HepG2 (cell line): ENCODE data around the gene AHSA1. TPM values are rescaled to one million over a fixed set of nuclear protein-coding genes. Genes with fewer than 3 reads are reported as not detected.

Experiments used
- EP300 ChIP-seq, 3 experiments: sonication (generic) in 1 of 3; formaldehyde crosslinking in 1 of 3; IDR thresholded peaks; 2 replicates each; pipeline versions ENCODE4 v1.5.1 to v1.6.1; 2011 to 2020; ENCODE audit warnings: low read depth in 2 of 3, low read length in 2 of 3, borderline replicate concordance in 1 of 3, improper control_type of control experiment in 1 of 3, mild to moderate bottlenecking in 1 of 3, missing genetic modification reagents in 1 of 3, moderate library complexity in 1 of 3
- FOXA1 ChIP-seq, 2 experiments: fragments of 450-650 bp in 1 of 2; sonication (generic) in 1 of 2; formaldehyde crosslinking in 1 of 2; IDR thresholded peaks; 2 replicates each; pipeline versions ENCODE4 v1.4.0 to v1.6.1; 2016 to 2020; ENCODE audit warnings: missing genetic modification reagents in 1 of 2
- HOXA5 ChIP-seq: sonication (generic); formaldehyde crosslinking; IDR thresholded peaks from 2 replicates; pipeline ENCODE4 v1.4.0; 2020; ENCODE audit warnings: missing genetic modification reagents
- IRX3 ChIP-seq: sonication (generic); formaldehyde crosslinking; IDR thresholded peaks from 2 replicates; pipeline ENCODE4 v1.8.1; 2023; ENCODE audit warnings: mild to moderate bottlenecking, low read depth, missing genetic modification reagents, borderline replicate concordance
- NBN ChIP-seq: fragments of 450-650 bp; conservative IDR thresholded peaks from 2 replicates; pipeline ENCODE4 v1.6.1; 2017
- STAG1 ChIP-seq: sonication (generic); formaldehyde crosslinking; IDR thresholded peaks from 2 replicates; pipeline ENCODE4 v1.4.0; 2020; ENCODE audit warnings: missing genetic modification reagents
- SYNCRIP ChIP-seq: fragments of 200-400 bp; formaldehyde crosslinking; IDR thresholded peaks from 2 replicates; pipeline ENCODE4 v1.6.1; 2018; ENCODE audit warnings: mild to moderate bottlenecking, low read depth, low read length; ENCODE audit not compliant: insufficient read depth
- TMF1 ChIP-seq: sonication (generic); formaldehyde crosslinking; IDR thresholded peaks from 2 replicates; pipeline ENCODE4 v1.8.1; 2022; ENCODE audit warnings: low read depth, missing genetic modification reagents
- ZNF124 ChIP-seq: sonication (generic); formaldehyde crosslinking; IDR thresholded peaks from 2 replicates; pipeline ENCODE4 v1.4.0; 2020; ENCODE audit warnings: missing genetic modification reagents
- ZNF468 ChIP-seq: sonication (generic); formaldehyde crosslinking; IDR thresholded peaks from 2 replicates; pipeline ENCODE4 v1.8.0; 2022; ENCODE audit warnings: mild to moderate bottlenecking, moderate library complexity, missing genetic modification reagents
- polyA plus RNA-seq, 8 experiments: library from polyadenylated mRNA; depleted of rRNA in 3 of 8; stranded (reverse) in 7 of 8; unstranded in 1 of 8; fragments of >200 nt; fragmentation: Illumina TruSeq in 4 of 8; extraction: Trizol in 4 of 8; gene quantifications; 2 replicates each; pipeline versions ENCODE4 v1.2.1 to v1.2.3, GENCODE V29; 2011 to 2016; ENCODE audit warnings: low read depth in 4 of 8, missing spikeins in 1 of 8, mixed read lengths in 1 of 8; ENCODE audit not compliant: insufficient read depth in 1 of 8
- total RNA-seq, 5 experiments: library from RNA; depleted of rRNA; stranded (reverse); fragments of >200 nt; fragmentation: Illumina TruSeq; extraction: Trizol; gene quantifications; 2 replicates each; pipeline ENCODE4 v1.2.3, GENCODE V29; 2016; ENCODE audit warnings: low read depth in 1 of 5
- TF ChIP-seq, protein P1 (sequence below): sonication (generic); formaldehyde crosslinking; IDR thresholded peaks from one replicate; pipeline ENCODE4 v1.5.1; 2020; ENCODE audit warnings: mild to moderate bottlenecking, missing genetic modification reagents; ENCODE audit errors: not compliant biosample characterization
- TF ChIP-seq, protein P2 (sequence below): sonication (generic); formaldehyde crosslinking; IDR thresholded peaks from 2 replicates; pipeline ENCODE4 v1.5.1; 2020; ENCODE audit warnings: missing genetic modification reagents, mild to moderate bottlenecking, borderline replicate concordance
- TF ChIP-seq, protein P3 (sequence below): IDR thresholded peaks from 2 replicates; pipeline ENCODE4 v1.6.1; 2012; ENCODE audit warnings: low read length, improper control_type of control experiment

AHSA1 gene
- total and polyA plus RNA-seq, 2 of the 13 experiments (the other 11 are each of a cell fraction or from before 2014, with no cell fraction given): 113 to 241 TPM

GRCh38 chr14:77498120-77498979 is 40.5 kb downstream of the AHSA1 start, which contains the start of gene ISM2 (continued):
- TF ChIP-seq FOXA1 (IDR thresholded peaks at IDR 0.05): no peak
- no peak for TF ChIP-seq FOXA1 (CRISPR knock-in tag; IDR thresholded peaks at IDR 0.05)
- 0 out of 2 replicates have a peak, but pooled peaks have one; percentile 3 for TF ChIP-seq STAG1 (CRISPR knock-in tag)
- no peak for TF ChIP-seq EP300 (IDR thresholded peaks at IDR 0.05; ENCODE audit: low read depth in 2 of 2, low read length in 2 of 2)
- TF ChIP-seq EP300 (CRISPR knock-in tag; IDR thresholded peaks at IDR 0.05; ENCODE audit: borderline replicate concordance): no peak
- peak; percentile 64; the same call in 1 of the 2 replicates for TF ChIP-seq ZNF124
- 0 out of 2 replicates have a peak, but pooled peaks have one; percentile 71 for TF ChIP-seq IRX3
- TF ChIP-seq, protein P1, sequence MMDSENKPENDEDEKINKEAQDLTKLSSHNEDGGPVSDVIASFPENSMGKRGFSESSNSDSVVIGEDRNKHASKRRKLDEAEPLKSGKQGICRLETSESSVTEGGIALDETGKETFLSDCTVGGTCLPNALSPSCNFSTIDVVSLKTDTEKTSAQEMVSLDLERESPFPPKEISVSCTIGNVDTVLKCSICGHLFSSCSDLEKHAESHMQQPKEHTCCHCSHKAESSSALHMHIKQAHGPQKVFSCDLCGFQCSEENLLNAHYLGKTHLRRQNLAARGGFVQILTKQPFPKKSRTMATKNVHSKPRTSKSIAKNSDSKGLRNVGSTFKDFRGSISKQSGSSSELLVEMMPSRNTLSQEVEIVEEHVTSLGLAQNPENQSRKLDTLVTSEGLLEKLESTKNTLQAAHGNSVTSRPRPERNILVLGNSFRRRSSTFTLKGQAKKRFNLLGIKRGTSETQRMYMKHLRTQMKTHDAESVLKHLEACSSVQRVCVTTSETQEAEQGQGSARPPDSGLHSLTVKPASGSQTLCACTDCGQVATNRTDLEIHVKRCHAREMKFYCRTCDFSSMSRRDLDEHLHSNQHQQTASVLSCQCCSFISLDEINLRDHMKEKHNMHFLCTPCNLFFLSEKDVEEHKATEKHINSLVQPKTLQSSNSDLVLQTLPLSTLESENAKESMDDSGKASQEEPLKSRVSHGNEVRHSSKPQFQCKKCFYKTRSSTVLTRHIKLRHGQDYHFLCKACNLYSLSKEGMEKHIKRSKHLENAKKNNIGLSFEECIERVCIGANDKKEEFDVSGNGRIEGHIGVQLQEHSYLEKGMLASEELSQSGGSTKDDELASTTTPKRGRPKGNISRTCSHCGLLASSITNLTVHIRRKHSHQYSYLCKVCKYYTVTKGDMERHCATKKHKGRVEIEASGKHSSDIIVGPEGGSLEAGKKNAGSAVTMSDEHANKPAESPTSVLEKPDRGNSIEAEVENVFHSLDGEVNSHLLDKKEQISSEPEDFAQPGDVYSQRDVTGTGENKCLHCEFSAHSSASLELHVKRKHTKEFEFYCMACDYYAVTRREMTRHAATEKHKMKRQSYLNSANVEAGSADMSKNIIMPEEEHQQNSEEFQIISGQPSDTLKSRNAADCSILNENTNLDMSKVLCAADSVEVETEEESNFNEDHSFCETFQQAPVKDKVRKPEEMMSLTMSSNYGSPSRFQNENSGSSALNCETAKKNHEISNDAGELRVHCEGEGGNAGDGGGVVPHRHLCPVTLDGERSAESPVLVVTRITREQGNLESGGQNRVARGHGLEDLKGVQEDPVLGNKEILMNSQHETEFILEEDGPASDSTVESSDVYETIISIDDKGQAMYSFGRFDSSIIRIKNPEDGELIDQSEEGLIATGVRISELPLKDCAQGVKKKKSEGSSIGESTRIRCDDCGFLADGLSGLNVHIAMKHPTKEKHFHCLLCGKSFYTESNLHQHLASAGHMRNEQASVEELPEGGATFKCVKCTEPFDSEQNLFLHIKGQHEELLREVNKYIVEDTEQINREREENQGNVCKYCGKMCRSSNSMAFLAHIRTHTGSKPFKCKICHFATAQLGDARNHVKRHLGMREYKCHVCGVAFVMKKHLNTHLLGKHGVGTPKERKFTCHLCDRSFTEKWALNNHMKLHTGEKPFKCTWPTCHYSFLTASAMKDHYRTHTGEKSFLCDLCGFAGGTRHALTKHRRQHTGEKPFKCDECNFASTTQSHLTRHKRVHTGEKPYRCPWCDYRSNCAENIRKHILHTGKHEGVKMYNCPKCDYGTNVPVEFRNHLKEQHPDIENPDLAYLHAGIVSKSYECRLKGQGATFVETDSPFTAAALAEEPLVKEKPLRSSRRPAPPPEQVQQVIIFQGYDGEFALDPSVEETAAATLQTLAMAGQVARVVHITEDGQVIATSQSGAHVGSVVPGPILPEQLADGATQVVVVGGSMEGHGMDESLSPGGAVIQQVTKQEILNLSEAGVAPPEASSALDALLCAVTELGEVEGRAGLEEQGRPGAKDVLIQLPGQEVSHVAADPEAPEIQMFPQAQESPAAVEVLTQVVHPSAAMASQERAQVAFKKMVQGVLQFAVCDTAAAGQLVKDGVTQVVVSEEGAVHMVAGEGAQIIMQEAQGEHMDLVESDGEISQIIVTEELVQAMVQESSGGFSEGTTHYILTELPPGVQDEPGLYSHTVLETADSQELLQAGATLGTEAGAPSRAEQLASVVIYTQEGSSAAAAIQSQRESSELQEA (CRISPR knock-in tag): peak; percentile 66
- TF ChIP-seq NBN: no peak
- TF ChIP-seq, protein P2, sequence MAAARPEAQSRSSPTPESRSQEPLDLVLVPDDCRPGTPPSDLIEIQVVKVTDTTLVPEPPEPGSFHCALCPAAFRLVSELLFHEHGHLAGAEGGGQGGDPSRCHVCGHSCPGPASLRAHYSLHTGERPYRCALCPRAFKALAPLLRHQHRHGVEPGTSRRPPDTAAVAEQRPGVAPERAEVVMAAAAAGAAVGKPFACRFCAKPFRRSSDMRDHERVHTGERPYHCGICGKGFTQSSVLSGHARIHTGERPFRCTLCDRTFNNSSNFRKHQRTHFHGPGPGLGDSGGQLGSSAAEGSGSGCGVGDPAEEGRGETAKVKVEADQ (CRISPR knock-in tag): peak; percentile 55; the same call in 1 of the 2 replicates
- TF ChIP-seq, protein P3, sequence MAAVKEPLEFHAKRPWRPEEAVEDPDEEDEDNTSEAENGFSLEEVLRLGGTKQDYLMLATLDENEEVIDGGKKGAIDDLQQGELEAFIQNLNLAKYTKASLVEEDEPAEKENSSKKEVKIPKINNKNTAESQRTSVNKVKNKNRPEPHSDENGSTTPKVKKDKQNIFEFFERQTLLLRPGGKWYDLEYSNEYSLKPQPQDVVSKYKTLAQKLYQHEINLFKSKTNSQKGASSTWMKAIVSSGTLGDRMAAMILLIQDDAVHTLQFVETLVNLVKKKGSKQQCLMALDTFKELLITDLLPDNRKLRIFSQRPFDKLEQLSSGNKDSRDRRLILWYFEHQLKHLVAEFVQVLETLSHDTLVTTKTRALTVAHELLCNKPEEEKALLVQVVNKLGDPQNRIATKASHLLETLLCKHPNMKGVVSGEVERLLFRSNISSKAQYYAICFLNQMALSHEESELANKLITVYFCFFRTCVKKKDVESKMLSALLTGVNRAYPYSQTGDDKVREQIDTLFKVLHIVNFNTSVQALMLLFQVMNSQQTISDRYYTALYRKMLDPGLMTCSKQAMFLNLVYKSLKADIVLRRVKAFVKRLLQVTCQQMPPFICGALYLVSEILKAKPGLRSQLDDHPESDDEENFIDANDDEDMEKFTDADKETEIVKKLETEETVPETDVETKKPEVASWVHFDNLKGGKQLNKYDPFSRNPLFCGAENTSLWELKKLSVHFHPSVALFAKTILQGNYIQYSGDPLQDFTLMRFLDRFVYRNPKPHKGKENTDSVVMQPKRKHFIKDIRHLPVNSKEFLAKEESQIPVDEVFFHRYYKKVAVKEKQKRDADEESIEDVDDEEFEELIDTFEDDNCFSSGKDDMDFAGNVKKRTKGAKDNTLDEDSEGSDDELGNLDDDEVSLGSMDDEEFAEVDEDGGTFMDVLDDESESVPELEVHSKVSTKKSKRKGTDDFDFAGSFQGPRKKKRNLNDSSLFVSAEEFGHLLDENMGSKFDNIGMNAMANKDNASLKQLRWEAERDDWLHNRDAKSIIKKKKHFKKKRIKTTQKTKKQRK: no peak
- no peak for TF ChIP-seq TMF1 (CRISPR knock-in tag)
- TF ChIP-seq ZNF468 (CRISPR knock-in tag): 0 out of 2 replicates have a peak, but pooled peaks have one; percentile 50
- peak; percentile 72; the same call in 1 of the 2 replicates for TF ChIP-seq HOXA5
- no peak for TF ChIP-seq SYNCRIP
